ENCODE data around the gene INPP5A.

GRCh38 chr10:132542819-132543218, 5.2 kb downstream of the INPP5A start:
- no peak for TF ChIP-seq ZFP30 (CRISPR knock-in tag; IDR thresholded peaks at IDR 0.05)
- TF ChIP-seq ZNF70 (CRISPR knock-in tag; IDR thresholded peaks at IDR 0.05): no peak
- no peak for TF ChIP-seq PATZ1 (CRISPR knock-in tag; IDR thresholded peaks at IDR 0.05; ENCODE audit: borderline replicate concordance)
- TF ChIP-seq OSR1 (CRISPR knock-in tag; IDR thresholded peaks at IDR 0.05): no peak
- TF ChIP-seq RARB (CRISPR knock-in tag; IDR thresholded peaks at IDR 0.05): no peak
- TF ChIP-seq CREB5 (CRISPR knock-in tag; IDR thresholded peaks at IDR 0.05; ENCODE audit: low read depth): no peak
- TF ChIP-seq ISL1 (CRISPR knock-in tag; IDR thresholded peaks at IDR 0.05): no peak
- no peak for TF ChIP-seq ESRRG (CRISPR knock-in tag; IDR thresholded peaks at IDR 0.05)
- no peak for TF ChIP-seq POU6F1 (CRISPR knock-in tag; IDR thresholded peaks at IDR 0.05; ENCODE audit: borderline replicate concordance, low read depth)
- no peak for TF ChIP-seq TOX (CRISPR knock-in tag; IDR thresholded peaks at IDR 0.05; ENCODE audit: borderline replicate concordance)

Data from SK-N-SH treated with all-trans-retinoic acid at 6 μM for 48 hours (cell line).